HepG2 (cell line): Measurements from ENCODE around the gene SQOR. TPM values are rescaled to one million over a fixed set of nuclear protein-coding genes. Genes with fewer than 3 reads are reported as not detected.
A peak's percentile ranks its signal among the peaks of the same experiment; 100 is the strongest.

ENCODE experiments used
- ATF7 ChIP-seq, 2 experiments: fragments of 450-650 bp in 1 of 2; sonication (generic) in 1 of 2; formaldehyde crosslinking in 1 of 2; IDR thresholded peaks; 2 replicates each; pipeline versions ENCODE4 v1.4.0 to v1.6.1; 2016 to 2020; ENCODE audit warnings: antibody characterized with exemption in 1 of 2, mild to moderate bottlenecking in 1 of 2, missing genetic modification reagents in 1 of 2
- GFI1 ChIP-seq: sonication (generic); formaldehyde crosslinking; IDR thresholded peaks from 2 replicates; pipeline ENCODE4 v1.5.0; 2020; ENCODE audit warnings: missing genetic modification reagents, mild to moderate bottlenecking, borderline replicate concordance
- JUN ChIP-seq: sonication (generic); formaldehyde crosslinking; IDR thresholded peaks from 2 replicates; pipeline ENCODE4 v1.4.0; 2020; ENCODE audit warnings: mild to moderate bottlenecking, missing genetic modification reagents
- NCOA5 ChIP-seq: sonication (generic); formaldehyde crosslinking; IDR thresholded peaks from 2 replicates; pipeline ENCODE4 v1.4.0; 2020; ENCODE audit warnings: missing genetic modification reagents
- NFKB2 ChIP-seq: sonication (generic); formaldehyde crosslinking; IDR thresholded peaks from 2 replicates; pipeline ENCODE4 v1.4.0; 2020; ENCODE audit warnings: missing genetic modification reagents, borderline replicate concordance
- ZNF12 ChIP-seq: sonication (generic); formaldehyde crosslinking; IDR thresholded peaks from 2 replicates; pipeline ENCODE4 v1.5.0; 2020; ENCODE audit warnings: missing genetic modification reagents
- polyA plus RNA-seq, 8 experiments: library from polyadenylated mRNA; depleted of rRNA in 3 of 8; stranded (reverse) in 7 of 8; unstranded in 1 of 8; fragments of >200 nt; fragmentation: Illumina TruSeq in 4 of 8; extraction: Trizol in 4 of 8; gene quantifications; 2 replicates each; pipeline versions ENCODE4 v1.2.1 to v1.2.3, GENCODE V29; 2011 to 2016; ENCODE audit warnings: low read depth in 4 of 8, missing spikeins in 1 of 8, mixed read lengths in 1 of 8; ENCODE audit not compliant: insufficient read depth in 1 of 8
- total RNA-seq, 5 experiments: library from RNA; depleted of rRNA; stranded (reverse); fragments of >200 nt; fragmentation: Illumina TruSeq; extraction: Trizol; gene quantifications; 2 replicates each; pipeline ENCODE4 v1.2.3, GENCODE V29; 2016; ENCODE audit warnings: low read depth in 1 of 5
- TF ChIP-seq, protein P1 (sequence below): sonication (generic); formaldehyde crosslinking; IDR thresholded peaks from 2 replicates; pipeline ENCODE4 v1.4.0; 2020; ENCODE audit warnings: missing genetic modification reagents, mild to moderate bottlenecking, borderline replicate concordance
- TF ChIP-seq, protein P2 (sequence below): sonication (generic); formaldehyde crosslinking; IDR thresholded peaks from 2 replicates; pipeline ENCODE4 v1.4.0; 2020; ENCODE audit warnings: missing genetic modification reagents
- TF ChIP-seq, protein P3 (sequence below): sonication (generic); formaldehyde crosslinking; IDR thresholded peaks from 2 replicates; pipeline ENCODE4 v1.5.1; 2020; ENCODE audit warnings: mild to moderate bottlenecking, missing genetic modification reagents, borderline replicate concordance
- TF ChIP-seq, protein P4 (sequence below): sonication (generic); formaldehyde crosslinking; IDR thresholded peaks from 2 replicates; pipeline ENCODE4 v1.4.0; 2020; ENCODE audit warnings: missing genetic modification reagents, borderline replicate concordance
- TF ChIP-seq, protein P5 (sequence below): sonication (generic); formaldehyde crosslinking; IDR thresholded peaks from 2 replicates; pipeline ENCODE4 v1.5.0; 2020; ENCODE audit warnings: missing genetic modification reagents, mild to moderate bottlenecking, borderline replicate concordance

The SQOR gene
- total and polyA plus RNA-seq, 2 of the 13 experiments (the other 11 are each of a cell fraction or from before 2014, with no cell fraction given), result 19.3 to 19.4 TPM

DNA sequence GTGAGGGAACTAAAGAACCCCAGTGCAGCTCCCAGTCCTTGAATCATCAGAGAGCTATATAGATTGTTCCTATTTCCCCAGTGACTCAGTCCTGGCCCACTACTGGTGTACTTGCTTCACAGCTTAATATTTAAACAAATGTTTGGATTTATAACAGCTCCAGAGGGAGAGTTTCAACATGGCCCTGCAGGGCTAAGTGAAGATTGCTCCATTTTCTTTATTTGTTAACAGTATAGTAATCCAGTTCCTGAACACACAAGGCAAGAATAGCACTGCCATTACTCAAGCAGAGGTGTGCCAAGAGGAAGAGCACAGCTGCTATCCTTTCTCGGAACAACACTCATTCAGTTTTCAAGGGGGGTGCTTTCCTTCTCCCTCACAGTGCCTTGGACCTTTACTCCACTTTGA is 6.5 kb downstream of the SQOR start (continued):
- TF ChIP-seq, protein P1, sequence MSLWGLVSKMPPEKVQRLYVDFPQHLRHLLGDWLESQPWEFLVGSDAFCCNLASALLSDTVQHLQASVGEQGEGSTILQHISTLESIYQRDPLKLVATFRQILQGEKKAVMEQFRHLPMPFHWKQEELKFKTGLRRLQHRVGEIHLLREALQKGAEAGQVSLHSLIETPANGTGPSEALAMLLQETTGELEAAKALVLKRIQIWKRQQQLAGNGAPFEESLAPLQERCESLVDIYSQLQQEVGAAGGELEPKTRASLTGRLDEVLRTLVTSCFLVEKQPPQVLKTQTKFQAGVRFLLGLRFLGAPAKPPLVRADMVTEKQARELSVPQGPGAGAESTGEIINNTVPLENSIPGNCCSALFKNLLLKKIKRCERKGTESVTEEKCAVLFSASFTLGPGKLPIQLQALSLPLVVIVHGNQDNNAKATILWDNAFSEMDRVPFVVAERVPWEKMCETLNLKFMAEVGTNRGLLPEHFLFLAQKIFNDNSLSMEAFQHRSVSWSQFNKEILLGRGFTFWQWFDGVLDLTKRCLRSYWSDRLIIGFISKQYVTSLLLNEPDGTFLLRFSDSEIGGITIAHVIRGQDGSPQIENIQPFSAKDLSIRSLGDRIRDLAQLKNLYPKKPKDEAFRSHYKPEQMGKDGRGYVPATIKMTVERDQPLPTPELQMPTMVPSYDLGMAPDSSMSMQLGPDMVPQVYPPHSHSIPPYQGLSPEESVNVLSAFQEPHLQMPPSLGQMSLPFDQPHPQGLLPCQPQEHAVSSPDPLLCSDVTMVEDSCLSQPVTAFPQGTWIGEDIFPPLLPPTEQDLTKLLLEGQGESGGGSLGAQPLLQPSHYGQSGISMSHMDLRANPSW (CRISPR knock-in tag), result no peak
- TF ChIP-seq, protein P2, sequence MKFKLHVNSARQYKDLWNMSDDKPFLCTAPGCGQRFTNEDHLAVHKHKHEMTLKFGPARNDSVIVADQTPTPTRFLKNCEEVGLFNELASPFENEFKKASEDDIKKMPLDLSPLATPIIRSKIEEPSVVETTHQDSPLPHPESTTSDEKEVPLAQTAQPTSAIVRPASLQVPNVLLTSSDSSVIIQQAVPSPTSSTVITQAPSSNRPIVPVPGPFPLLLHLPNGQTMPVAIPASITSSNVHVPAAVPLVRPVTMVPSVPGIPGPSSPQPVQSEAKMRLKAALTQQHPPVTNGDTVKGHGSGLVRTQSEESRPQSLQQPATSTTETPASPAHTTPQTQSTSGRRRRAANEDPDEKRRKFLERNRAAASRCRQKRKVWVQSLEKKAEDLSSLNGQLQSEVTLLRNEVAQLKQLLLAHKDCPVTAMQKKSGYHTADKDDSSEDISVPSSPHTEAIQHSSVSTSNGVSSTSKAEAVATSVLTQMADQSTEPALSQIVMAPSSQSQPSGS (CRISPR knock-in tag), result 0 out of 2 replicates have a peak, but pooled peaks have one; percentile 15
- TF ChIP-seq ZNF12 (CRISPR knock-in tag), result no peak
- TF ChIP-seq NCOA5 (CRISPR knock-in tag), result no peak
- no peak for TF ChIP-seq NFKB2 (CRISPR knock-in tag)
- TF ChIP-seq, protein P3, sequence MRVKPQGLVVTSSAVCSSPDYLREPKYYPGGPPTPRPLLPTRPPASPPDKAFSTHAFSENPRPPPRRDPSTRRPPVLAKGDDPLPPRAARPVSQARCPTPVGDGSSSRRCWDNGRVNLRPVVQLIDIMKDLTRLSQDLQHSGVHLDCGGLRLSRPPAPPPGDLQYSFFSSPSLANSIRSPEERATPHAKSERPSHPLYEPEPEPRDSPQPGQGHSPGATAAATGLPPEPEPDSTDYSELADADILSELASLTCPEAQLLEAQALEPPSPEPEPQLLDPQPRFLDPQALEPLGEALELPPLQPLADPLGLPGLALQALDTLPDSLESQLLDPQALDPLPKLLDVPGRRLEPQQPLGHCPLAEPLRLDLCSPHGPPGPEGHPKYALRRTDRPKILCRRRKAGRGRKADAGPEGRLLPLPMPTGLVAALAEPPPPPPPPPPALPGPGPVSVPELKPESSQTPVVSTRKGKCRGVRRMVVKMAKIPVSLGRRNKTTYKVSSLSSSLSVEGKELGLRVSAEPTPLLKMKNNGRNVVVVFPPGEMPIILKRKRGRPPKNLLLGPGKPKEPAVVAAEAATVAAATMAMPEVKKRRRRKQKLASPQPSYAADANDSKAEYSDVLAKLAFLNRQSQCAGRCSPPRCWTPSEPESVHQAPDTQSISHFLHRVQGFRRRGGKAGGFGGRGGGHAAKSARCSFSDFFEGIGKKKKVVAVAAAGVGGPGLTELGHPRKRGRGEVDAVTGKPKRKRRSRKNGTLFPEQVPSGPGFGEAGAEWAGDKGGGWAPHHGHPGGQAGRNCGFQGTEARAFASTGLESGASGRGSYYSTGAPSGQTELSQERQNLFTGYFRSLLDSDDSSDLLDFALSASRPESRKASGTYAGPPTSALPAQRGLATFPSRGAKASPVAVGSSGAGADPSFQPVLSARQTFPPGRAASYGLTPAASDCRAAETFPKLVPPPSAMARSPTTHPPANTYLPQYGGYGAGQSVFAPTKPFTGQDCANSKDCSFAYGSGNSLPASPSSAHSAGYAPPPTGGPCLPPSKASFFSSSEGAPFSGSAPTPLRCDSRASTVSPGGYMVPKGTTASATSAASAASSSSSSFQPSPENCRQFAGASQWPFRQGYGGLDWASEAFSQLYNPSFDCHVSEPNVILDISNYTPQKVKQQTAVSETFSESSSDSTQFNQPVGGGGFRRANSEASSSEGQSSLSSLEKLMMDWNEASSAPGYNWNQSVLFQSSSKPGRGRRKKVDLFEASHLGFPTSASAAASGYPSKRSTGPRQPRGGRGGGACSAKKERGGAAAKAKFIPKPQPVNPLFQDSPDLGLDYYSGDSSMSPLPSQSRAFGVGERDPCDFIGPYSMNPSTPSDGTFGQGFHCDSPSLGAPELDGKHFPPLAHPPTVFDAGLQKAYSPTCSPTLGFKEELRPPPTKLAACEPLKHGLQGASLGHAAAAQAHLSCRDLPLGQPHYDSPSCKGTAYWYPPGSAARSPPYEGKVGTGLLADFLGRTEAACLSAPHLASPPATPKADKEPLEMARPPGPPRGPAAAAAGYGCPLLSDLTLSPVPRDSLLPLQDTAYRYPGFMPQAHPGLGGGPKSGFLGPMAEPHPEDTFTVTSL (CRISPR knock-in tag), result peak; percentile 85; the same call in 1 of the 2 replicates
- TF ChIP-seq, protein P4, sequence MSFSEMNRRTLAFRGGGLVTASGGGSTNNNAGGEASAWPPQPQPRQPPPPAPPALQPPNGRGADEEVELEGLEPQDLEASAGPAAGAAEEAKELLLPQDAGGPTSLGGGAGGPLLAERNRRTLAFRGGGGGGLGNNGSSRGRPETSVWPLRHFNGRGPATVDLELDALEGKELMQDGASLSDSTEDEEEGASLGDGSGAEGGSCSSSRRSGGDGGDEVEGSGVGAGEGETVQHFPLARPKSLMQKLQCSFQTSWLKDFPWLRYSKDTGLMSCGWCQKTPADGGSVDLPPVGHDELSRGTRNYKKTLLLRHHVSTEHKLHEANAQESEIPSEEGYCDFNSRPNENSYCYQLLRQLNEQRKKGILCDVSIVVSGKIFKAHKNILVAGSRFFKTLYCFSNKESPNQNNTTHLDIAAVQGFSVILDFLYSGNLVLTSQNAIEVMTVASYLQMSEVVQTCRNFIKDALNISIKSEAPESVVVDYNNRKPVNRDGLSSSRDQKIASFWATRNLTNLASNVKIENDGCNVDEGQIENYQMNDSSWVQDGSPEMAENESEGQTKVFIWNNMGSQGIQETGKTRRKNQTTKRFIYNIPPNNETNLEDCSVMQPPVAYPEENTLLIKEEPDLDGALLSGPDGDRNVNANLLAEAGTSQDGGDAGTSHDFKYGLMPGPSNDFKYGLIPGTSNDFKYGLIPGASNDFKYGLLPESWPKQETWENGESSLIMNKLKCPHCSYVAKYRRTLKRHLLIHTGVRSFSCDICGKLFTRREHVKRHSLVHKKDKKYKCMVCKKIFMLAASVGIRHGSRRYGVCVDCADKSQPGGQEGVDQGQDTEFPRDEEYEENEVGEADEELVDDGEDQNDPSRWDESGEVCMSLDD (CRISPR knock-in tag), result no peak
- TF ChIP-seq ATF7 (IDR thresholded peaks at IDR 0.05), result no peak
- no peak for TF ChIP-seq ATF7 (CRISPR knock-in tag; IDR thresholded peaks at IDR 0.05)
- no peak for TF ChIP-seq JUN (CRISPR knock-in tag)
- TF ChIP-seq GFI1 (CRISPR knock-in tag), result peak; percentile 34; the same call in 1 of the 2 replicates
- TF ChIP-seq, protein P5, sequence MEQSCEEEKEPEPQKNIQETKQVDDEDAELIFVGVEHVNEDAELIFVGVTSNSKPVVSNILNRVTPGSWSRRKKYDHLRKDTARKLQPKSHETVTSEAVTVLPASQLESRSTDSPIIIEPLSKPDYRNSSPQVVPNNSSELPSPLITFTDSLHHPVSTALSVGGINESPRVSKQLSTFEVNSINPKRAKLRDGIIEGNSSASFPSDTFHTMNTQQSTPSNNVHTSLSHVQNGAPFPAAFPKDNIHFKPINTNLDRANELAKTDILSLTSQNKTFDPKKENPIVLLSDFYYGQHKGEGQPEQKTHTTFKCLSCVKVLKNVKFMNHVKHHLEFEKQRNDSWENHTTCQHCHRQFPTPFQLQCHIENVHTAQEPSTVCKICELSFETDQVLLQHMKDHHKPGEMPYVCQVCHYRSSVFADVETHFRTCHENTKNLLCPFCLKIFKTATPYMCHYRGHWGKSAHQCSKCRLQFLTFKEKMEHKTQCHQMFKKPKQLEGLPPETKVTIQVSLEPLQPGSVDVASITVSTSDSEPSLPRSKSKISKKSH, result no peak
